ENCODE results near the gene GGTA1.
A peak's percentile ranks its signal among the peaks of the same experiment; 100 is the strongest.
"Not testable (repeated sequence)": the region's sequence is repeated elsewhere in the genome, so short reads cannot be mapped to it uniquely, and the experiment has no call there.

GGTA1 gene

DNA sequence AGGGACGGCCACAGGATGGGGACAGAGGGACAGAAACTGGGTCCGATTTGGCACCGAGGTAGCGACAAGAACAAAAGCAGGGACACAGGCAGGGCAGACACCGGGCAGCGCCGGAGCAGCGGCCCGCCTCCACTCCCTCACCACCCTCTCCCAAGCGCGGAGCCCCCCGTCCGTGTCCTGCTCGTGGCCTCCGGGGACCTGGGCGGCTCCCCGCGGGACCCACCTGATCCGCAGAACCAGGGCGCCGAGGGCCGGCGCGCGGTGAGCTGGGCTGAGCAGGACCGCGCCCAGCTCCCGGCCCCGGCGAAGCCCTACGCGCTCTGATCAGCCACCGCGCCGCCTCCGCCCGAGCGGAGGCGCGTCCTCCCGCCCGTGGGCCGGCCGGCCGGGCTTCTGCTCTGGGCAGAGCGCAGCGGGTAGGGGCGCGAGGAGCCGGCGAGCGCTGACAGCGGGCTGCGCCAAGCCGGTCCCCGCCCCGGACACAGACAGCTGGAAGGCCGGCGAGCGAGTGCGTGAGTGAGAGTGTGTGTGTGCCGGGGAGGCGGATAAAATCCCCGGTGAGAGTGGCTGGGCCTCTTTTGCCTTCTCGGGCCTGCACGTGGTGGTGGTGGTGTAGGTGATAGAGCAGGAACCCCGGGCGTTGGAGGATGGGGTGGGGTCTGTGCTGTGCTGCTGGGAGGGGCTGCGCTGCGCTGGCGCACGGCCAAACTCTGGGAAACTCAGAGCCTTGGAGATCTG, at the start of gene GGTA1:
Gene GGTA1, minus strand, starts transcription at position 418 of the 738 bp plus-strand sequence. CDS start 31,922 bp downstream, outside the sequence.
- DNase-seq, result peak; percentile 60

GRCh38 chr9:121548666-121549065, 49.0 kb upstream of the GGTA1 start:
- DNase-seq, result no peak

GRCh38 chr9:121545875-121546423, 46.3 kb upstream of the GGTA1 start:
- DNase-seq, result peak; percentile 86

DNA sequence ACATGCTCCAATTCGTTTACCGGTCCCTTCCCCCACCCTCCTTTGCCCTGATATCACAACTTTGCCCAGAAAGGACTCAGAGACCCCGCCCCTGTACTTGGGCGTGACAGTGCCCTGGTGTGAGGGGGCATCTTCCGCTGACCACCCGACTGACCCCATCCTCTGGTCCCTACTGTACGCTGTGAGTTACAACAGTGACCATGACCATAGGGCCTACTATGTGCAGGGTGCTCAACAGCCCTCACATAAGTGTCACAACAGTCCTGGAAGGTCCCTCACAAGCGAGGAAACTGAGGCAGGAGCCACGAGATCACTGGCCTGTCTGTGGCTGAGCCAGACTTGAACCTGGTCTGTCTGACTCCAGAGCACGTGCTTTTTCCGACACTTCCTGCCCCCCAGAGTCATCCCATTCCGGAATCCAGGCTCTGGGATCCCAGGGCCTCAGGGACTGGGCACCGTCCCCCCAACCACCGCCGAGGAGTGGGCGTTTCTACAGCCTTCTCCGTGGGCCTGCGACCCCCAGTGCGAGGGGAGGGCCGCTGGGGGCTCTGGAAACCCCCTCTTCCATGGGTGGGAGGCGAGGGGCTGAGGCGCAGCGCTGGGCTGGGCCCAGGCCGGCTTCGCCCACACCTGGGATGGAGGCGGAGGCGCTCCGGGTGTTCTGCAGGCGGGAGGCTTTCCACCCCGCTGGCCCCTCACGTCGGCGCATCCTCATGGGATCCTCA, 45.7 kb upstream of the GGTA1 start:
- no peak for DNase-seq

DNA sequence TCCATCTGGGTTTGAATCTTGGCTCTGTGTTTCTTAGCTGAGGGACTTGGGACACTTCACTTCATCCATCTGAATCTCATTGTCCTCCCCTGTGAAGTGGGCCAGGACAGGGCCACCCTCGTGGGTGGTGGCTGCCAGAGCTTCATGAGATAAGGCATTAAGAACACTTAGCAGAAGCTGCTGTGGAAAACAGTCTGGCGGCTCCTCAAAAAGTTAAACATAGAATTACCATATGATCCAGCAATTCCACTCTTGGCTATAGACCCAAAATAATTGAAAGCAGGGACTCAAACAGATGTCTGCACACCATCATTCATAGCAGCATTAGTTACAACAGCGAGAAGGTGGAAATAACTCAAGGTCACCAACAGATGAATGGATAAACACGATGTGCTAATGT, 42.4 kb upstream of the GGTA1 start:
- no peak for DNase-seq

DNA sequence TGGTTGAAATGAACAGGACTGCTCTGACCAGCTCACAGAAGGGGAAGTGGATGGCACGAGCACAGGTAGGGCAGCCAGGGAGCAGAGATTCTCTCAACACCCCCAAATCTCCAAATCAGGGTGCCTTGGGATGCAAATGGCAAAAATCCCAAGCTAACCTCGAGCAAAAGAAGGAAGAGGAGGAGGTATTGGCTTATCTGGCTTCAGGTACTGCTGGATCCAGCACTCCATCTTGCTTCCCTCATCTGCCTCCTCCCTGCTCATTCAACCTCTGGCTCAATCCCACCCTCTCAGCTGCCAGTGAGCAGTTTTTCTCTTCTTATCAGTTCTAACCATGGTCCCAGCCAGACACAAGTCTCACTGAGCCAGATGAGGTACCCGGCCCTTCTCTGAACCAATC, 41.6 kb upstream of the GGTA1 start:
- DNase-seq, result no peak

DNA sequence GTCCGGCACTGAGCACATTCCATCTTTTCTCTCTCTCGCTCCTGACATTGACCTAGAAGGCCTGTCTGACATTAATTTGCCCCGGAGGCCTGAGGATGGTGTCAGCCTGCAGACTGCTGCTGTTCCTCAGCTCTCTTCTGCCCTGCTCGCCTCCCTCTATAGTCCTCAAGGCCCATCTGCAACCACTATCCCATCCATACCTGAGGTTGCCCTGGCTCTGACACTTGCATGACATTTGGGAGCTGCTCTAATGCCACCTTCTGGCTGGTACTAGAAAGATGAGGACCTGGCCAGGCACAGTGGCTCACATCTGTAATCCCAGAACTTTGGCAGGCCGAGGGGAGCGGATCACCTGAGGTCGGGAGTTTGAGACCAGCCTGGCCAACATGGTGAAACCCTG, 38.6 kb upstream of the GGTA1 start:
- peak; percentile 12 for DNase-seq

DNA sequence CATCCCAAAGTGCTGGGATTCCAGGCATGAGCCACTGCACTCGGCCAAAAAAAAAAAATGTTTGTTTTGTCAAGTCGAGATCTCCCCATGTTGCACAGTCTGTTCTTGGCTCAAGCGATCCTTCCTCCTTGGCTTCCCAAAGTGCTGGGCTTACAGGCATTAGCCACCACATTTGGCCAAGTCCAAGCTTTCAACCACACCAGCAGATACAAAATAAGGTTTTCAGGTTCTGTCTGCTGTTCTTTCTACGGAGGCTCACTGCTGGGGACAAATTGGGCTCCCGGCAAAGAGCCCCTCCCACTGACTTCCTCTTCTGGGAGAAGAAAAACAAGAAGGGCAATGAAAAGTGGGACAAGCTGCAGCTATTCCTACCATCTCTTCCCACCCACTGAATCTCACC, 37.6 kb upstream of the GGTA1 start:
- no peak for DNase-seq

DNA sequence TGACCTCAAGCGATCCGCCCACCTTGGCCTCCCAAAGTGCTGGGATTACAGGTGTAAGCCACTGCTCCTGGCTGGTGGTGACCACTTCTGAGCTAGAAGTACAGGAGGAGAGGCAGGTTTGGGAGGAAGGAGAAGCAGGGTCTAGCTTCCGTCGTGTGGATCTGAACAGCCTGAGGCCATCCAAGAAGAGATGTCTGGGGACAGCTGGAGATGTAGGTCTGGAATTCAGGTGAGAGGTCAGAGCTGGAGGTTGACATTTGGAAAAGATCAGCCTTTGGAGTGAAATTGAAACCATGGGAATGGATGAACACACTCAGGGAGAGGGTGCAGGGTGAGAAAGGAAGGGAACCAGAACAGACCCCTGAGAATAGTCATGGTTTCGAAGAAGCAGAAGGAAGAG, 33.2 kb upstream of the GGTA1 start:
- no peak for DNase-seq

GRCh38 chr9:121529237-121529987, 29.8 kb upstream of the GGTA1 start:
- no peak for DNase-seq

DNA sequence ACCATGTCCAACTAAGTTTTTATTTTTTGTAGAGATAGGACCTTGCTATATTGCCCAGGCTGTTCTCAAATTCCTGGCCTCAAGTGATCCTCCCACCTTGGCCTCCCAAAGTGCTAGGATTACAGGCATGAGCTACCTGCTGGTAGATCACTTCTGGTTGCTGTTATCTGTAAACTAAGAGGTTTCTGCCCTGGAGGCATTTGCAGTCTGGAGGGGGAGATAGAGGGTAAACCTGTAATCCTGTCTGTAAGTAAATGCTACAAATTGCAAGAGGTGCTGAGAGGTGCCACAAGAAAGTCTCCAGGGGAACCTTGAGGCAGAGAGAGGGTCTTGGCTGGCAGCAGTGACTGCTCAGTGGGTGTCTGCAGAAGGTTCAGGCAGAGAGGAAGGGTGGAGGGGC, 29.0 kb upstream of the GGTA1 start:
- DNase-seq, result no peak

GRCh38 chr9:121527371-121527770, 27.7 kb upstream of the GGTA1 start:
- DNase-seq, result no peak

- not testable (repeated sequence) for DNase-seq
Measured at GRCh38 chr9:121519688-121520087, 20.0 kb upstream of the GGTA1 start.

- no peak for DNase-seq
Measured at GRCh38 chr9:121518634-121519033, 19.0 kb upstream of the GGTA1 start.

- not testable (repeated sequence) for DNase-seq
Measured at GRCh38 chr9:121513166-121513565, 13.5 kb upstream of the GGTA1 start.

DNA sequence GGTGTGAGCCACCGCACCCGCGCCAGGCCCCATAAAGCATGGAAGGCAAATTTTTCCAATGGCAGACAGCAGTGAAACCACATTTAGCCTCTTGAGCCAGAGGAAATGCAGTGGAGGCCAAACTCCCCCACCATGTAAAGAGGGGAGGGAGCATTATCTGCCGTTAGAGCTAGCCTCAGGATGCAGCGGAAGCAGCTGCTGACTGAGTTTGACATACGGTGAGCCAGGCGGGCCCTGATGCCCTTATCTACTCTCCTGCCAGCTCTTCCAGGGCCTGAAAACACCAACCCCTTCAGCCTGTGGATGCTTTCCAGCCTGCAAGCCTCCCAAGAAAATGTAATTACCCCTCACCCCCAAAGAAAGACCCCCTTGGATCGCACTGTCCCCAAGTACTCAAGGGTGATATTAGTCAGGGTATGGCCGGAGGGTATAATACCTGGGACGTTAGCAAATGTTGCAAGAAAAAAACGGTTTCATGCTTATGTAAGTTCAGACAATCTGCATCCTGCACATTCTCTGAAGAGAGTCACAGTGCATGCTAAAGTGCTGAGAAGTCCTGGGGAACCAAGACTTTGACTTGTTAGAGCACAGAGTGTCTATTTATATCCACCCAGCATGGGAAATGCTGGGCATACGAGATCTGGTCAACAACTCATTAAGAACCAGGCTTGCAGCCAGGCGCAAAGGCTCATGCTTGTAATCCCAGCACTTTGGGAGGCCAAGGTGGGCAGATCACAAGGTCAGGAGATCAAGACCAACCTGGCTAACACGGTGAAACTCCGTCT, 11.3 kb upstream of the GGTA1 start:
- no peak for DNase-seq

DNA sequence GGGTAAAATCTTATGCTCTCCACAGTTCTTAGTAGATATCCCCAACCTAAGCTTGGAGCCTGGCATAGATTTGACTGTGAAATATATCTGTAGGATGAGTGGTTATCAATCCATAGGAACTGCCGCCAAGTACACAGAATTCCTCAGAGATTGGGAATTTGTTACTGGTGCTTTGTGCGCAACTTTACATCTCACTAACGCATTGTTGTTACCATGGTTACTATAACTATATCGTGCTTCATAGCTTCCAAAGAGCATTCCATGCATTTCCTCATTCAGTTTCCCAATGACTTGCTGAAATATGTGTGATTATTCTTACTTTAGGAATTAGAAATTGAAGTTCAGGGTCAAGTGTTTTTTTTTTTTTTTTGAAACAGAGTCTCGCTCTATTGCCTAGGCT, 9.5 kb upstream of the GGTA1 start:
- no peak for DNase-seq

GRCh38 chr9:121508415-121508814, 8.8 kb upstream of the GGTA1 start:
- DNase-seq, result peak; percentile 21

- DNase-seq, result no peak
Measured at GRCh38 chr9:121505903-121506735, 6.5 kb upstream of the GGTA1 start.

DNA sequence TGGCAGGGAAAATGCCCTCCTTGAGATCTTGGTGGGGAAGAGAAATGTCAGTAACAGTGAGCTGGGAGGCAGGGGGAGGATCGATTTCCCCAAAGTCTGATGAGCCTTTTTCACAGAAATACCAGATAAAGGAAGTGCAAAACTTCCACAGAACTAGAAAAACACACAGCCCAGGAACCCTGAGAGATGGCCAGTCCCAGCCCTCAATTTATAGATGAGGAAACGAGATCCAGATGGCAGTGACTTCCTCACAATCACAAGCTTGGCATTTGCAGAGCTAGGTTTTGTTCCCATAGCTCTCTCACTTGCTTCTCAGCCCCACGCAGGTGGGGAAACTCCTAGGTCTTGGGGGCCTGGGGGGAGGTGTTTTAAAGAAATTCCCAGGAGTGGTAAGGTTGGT, 3.8 kb upstream of the GGTA1 start:
- DNase-seq, result no peak

GRCh38 chr9:121500165-121500478, 478 bp upstream of the GGTA1 start:
- DNase-seq, result no peak

- no peak for DNase-seq
Measured at GRCh38 chr9:121499177-121499426, 542 bp downstream of the GGTA1 start.
